Fibroblast of lung (primary cell): ENCODE measurements around the gene NEK9.

Experiments
- EZH2 ChIP-seq: IDR thresholded peaks from 2 replicates; pipeline ENCODE4 v1.5.1; 2012; ENCODE audit warnings: low read length, control low read depth, mild to moderate bottlenecking; ENCODE audit errors: missing control alignments
- TF ChIP-seq, protein P1 (sequence below), 2 donors: IDR thresholded peaks in 1 of 2; conservative IDR thresholded peaks in 1 of 2; 1 replicate in 1 of 2; 2 replicates in 1 of 2; pipeline ENCODE4 v1.5.1; 2011 to 2012; ENCODE audit warnings: low read length in 2 of 2, control low read depth in 1 of 2, inconsistent platforms in 1 of 2, low read depth in 1 of 2, mild to moderate bottlenecking in 1 of 2

- TF ChIP-seq, protein P1, sequence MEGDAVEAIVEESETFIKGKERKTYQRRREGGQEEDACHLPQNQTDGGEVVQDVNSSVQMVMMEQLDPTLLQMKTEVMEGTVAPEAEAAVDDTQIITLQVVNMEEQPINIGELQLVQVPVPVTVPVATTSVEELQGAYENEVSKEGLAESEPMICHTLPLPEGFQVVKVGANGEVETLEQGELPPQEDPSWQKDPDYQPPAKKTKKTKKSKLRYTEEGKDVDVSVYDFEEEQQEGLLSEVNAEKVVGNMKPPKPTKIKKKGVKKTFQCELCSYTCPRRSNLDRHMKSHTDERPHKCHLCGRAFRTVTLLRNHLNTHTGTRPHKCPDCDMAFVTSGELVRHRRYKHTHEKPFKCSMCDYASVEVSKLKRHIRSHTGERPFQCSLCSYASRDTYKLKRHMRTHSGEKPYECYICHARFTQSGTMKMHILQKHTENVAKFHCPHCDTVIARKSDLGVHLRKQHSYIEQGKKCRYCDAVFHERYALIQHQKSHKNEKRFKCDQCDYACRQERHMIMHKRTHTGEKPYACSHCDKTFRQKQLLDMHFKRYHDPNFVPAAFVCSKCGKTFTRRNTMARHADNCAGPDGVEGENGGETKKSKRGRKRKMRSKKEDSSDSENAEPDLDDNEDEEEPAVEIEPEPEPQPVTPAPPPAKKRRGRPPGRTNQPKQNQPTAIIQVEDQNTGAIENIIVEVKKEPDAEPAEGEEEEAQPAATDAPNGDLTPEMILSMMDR (conservative IDR thresholded peaks at IDR 0.05 in 1 of 2, IDR thresholded peaks at IDR 0.05 in 1 of 2; ENCODE audit: low read depth in 1 of 2, low read length in 2 of 2): no peak
- no peak for TF ChIP-seq EZH2
Measured at GRCh38 chr14:75090353-75090752, 36.5 kb downstream of the NEK9 start.
